CD4-positive, alpha-beta T cell treated with Interleukin-15 for 4 hours (primary cell): ENCODE data around the gene CDK2AP2.
"Not testable (repeated sequence)": the region's sequence is repeated elsewhere in the genome, so short reads cannot be mapped to it uniquely, and the experiment has no call there.

ENCODE experiments used
- DNase-seq: peaks from one replicate; pipeline ENCODE4 v3.0.0-alpha.2; 2020; ENCODE audit warnings: low spot score

CDK2AP2 gene

GRCh38 chr11:67507864-67508485, at the start of gene CDK2AP2:
Gene CDK2AP2 (minus strand): TSS chr11:67508162. CDS start chr11:67508082, 80 bp downstream.
- DNase-seq = peak; percentile 99

GRCh38 chr11:67556244-67556643, 48.3 kb upstream of the CDK2AP2 start:
- DNase-seq = no peak

DNA sequence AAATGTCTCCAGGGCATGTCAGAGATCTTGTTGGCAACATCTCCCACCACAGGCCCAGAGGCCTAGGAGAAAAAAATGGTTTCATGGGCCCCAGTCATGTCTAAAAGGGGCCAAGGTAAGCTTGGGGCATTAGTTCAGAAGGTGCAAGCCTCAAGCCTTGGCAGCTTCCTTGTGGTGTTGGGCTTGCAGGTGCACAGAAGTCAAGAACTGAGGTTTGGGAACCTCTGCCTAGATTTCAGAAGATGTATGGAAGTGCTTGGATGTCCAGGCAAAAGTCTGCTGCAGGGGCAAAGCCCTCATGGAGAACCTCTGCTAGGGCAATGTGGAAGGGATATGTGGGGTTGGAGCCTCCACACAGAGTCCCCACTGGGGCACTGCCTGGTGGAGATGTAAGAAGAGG, 43.7 kb upstream of the CDK2AP2 start:
- not testable (repeated sequence) for DNase-seq

GRCh38 chr11:67551127-67551526, 43.2 kb upstream of the CDK2AP2 start:
- DNase-seq = no peak

- DNase-seq = no peak
These were observed 40.7 kb upstream of the CDK2AP2 start for GRCh38 chr11:67548555-67549110.

DNA sequence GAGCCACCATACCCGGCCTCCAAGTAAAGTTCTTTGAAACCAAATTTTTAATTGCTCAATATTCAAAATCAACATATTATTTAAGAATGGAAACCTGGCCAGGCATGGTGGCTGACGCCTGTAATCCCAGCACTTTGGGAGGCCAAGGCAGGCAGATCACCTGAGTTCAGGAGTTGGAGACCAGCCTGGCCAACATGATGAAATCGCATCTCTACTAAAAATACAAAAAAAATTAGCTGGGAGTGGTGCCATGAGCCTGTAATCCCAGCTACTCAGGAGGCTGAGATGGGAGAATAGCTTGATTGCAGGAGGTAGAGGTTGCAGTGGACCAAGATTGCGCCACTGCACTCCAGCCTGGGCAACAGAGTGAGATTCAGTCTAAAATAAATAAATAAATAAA, 40.1 kb upstream of the CDK2AP2 start:
- not testable (repeated sequence) for DNase-seq

- no peak for DNase-seq
These were observed 37.3 kb upstream of the CDK2AP2 start for GRCh38 chr11:67545280-67545679.

- DNase-seq = no peak
These were observed 36.8 kb upstream of the CDK2AP2 start for GRCh38 chr11:67544616-67545242.

- no peak for DNase-seq
These were observed 35.6 kb upstream of the CDK2AP2 start for GRCh38 chr11:67543585-67543984.

DNA sequence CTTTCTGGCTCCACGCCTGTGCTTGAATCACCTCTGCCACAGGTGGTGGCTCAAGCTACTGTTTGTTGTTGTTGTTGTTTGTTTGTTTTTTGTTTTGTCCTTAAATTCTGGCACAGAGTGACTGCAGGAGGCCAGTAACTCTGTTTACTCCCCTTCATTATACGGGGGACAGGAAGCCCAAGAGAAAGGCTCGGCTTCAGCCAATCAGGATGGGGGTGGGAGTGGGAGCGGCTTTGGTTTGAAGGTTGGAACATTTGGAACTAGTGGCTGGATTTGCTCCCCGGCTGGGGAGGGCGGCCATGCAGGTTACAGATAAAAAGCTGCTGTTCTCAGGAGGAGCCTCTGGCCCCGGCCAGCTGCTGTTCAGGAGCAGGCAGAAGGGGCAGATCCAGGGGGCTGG, 35.0 kb upstream of the CDK2AP2 start:
- no peak for DNase-seq

GRCh38 chr11:67542169-67542568, 34.2 kb upstream of the CDK2AP2 start:
- DNase-seq = no peak

DNA sequence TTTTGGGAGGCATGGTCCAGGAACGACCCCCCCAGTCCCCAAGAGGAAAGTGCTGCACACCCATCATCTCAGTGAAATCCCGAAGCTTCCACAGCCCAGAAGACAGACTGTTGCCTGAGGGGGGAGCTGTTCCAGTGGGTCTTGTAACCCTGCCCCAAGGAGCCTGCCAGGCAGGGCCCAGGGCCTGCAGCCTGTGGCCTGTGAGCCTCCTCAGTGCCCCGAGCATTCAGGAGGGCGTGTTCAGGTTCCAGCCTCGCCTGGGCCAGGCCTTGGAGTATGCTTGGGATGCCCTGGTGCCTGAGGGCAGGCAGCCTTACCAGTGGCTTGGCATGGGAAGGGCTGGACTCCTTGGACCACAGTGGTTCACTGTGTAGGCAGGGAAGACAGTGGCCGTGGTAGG, 33.2 kb upstream of the CDK2AP2 start:
- no peak for DNase-seq

DNA sequence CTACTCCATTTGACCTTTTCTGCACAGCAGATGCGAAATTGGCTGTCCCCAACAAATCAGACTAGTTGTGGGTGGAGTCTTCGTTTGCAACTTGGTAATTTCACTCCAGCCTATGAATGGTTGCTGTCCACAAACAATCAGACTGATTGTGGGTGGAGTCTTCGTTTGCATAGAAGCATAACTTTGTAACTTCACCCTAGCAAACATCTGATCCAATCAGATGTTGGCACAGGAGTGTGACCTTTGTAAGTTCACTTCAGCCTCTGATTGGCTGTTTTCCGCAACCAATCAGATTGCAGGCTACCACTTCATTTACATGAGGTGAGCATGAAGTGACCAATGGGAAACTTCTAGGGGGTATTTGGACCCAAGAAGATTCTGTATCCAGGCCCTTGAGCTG, 31.6 kb upstream of the CDK2AP2 start:
- DNase-seq = no peak

DNA sequence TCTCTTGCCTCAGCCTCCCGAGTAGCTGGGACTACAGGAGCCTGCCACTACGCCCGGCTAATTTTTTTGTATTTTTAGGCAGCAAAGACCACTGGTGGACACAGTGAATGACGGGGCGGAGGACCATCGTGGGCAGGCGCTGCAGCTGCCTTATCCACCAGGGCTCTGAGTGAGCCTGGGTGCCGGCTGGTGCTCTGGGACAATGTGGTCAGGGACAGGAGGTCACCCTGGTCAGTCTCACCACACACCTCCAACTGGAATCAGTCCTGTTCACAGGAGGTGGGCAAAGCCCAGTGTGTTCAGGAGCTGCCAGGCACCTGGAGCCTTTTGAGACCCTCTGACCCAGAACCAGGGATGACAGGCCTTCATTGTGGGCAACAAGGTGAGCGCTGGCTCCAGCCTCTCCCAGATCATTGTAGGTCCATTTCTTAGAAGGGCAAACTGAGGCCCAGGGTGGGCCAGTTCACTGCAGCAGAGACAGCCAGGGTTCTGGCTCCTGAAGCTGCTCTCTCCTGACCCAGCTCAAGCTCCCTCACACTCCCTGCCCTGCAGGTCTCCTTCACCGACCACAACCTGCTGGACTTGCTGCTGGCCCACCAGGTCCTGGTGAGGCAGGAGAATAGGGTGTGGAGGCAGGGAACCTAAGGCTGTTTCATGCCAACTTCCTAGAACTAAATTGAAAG, 31.0 kb upstream of the CDK2AP2 start:
- no peak for DNase-seq

GRCh38 chr11:67538306-67538705, 30.3 kb upstream of the CDK2AP2 start:
- no peak for DNase-seq

GRCh38 chr11:67535561-67535960, 27.6 kb upstream of the CDK2AP2 start:
- DNase-seq = no peak

GRCh38 chr11:67534070-67534679, 26.2 kb upstream of the CDK2AP2 start:
- no peak for DNase-seq

DNA sequence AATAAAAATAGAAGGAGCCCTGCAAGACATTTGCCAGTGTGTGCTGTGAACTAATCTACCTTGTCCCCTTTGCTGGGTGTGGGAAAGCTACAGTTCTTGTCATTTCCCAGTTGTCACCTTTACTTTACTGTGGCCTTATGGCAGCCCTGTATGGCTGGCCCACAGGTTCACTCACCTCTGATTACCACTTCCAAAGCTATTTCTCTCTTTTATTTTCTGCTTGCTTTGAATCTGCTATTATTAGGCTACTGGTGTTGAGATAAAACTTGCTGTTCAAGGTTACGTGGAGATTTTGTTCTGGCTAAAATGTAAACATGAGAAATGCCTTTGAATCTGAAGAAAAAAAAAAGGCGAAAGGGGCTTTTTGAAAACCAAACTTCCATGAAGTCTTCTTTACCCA, 24.9 kb upstream of the CDK2AP2 start:
- DNase-seq = no peak

DNA sequence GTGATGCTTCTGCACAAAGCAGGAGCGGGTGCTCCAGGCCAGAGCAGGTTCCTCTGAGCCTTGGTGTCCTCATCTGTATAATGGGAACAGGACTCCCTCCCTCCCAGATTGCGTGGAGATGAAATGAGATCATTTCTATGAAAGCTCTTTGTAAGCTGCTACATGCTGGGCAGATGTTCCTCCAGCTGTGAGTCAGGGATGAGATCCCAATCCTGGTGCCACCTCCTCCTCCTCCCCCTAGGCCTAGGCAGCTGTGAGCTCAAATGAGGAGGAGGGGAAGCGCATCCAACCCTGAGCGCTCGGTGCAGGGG, 22.3 kb upstream of the CDK2AP2 start:
- no peak for DNase-seq

DNA sequence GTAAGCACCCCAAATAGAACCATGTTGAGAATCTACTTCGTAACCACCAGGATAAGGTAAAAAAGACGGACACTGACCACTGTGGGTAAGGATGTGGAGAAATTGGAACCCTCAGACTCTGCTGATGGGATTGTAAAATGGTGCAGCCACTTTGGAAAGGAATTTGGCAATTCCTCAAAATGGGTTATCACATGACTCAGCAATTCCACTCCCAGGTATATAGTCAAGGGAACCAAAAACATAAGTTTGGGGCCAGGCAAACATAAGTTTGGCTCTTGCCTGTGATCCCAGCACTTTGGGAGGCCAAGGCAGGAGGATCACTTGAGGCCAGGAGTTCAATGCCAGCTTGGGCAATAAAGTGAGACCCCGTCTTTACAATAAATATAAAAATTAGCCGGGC, 20.4 kb upstream of the CDK2AP2 start:
- no peak for DNase-seq

DNA sequence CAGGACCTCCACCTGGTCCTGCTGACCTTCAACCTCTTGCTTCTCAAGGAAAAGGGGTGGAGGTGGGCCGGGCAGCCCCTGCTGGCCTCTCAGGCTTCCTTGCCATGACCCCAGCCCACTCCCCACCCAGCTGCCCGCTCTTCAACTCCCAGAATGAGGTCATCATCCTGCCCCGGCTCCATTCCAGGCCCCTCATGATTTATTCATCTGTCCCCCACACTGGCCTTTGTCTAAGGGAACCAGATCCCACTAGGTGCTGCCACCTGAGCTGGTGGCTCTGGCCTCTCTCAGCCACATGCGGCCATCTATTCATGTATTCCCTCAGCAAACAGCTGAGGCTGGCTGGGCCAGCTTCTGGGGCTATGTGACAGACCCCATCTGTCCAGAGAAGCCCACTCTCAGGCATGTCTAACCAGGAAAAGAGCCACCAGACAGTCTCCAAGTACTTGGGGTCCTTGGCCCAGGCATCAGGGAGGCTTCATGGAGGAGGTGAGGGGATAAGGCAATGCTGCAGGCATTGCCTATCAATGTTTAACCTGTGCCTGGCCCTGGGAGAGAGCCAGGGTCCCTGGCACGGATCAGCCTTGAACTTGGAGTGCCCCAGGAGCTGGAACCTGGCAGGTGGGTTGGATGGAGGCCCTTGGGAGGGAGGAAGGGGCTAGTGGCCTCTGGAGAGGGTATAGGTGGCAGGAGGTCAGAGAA, 17.5 kb upstream of the CDK2AP2 start:
- no peak for DNase-seq

- no peak for DNase-seq
These were observed 16.5 kb upstream of the CDK2AP2 start for GRCh38 chr11:67524480-67524808.
